Ovary (tissue), 9 donors: Measurements from ENCODE around the gene GNAL. TPM values are rescaled to one million over a fixed set of nuclear protein-coding genes. Genes with fewer than 3 reads are reported as not detected.

Experiments
- DNase-seq, 5 donors: peaks; one replicate each; pipeline ENCODE4 v3.0.0-alpha.2; 2019 to 2020
- H3K27ac ChIP-seq, 2 donors: fragments of 200-600 bp; one replicate each; pipeline versions ENCODE4 v1.5.1 to v1.8.0; 2019 to 2022
- H3K27me3 ChIP-seq: fragments of 200-600 bp; one replicate; pipeline ENCODE4 v1.8.0; 2022
- H3K36me3 ChIP-seq: fragments of 200-600 bp; sonication (generic); one replicate; pipeline ENCODE4 v1.5.1; 2019
- H3K4me1 ChIP-seq: one replicate; pipeline ENCODE4 v1.8.1; 2013; ENCODE audit warnings: mild to moderate bottlenecking, moderate library complexity; ENCODE audit not compliant: insufficient read depth
- H3K4me3 ChIP-seq: fragments of 200-600 bp; sonication (generic); one replicate; pipeline ENCODE4 v1.5.1; 2017
- H3K9me3 ChIP-seq, 2 donors: fragments of 200-600 bp in 1 of 2; sonication (generic) in 1 of 2; one replicate each; pipeline versions ENCODE4 v1.5.1 to v1.8.1; 2013 to 2019; ENCODE audit warnings: mild to moderate bottlenecking in 1 of 2, moderate library complexity in 1 of 2
- CTCF ChIP-seq, 3 donors: fragments of 450-650 bp in 2 of 3; fragments of 200-600 bp in 1 of 3; IDR thresholded peaks; one replicate each; pipeline versions ENCODE4 v1.5.1 to v1.8.0; 2016 to 2022; ENCODE audit warnings: antibody characterized with exemption in 3 of 3, mild to moderate bottlenecking in 1 of 3
- EP300 ChIP-seq: sonication (generic); formaldehyde crosslinking; IDR thresholded peaks from one replicate; pipeline ENCODE4 v1.6.1; 2017; ENCODE audit warnings: antibody characterized with exemption
- POLR2A ChIP-seq: fragments of 450-650 bp; IDR thresholded peaks from one replicate; pipeline ENCODE4 v1.6.1; 2017; ENCODE audit warnings: antibody characterized with exemption, mild to moderate bottlenecking, moderate library complexity
- WGBS, 3 donors: extraction: QIAGEN DNeasy Blood & Tissue Kit in 1 of 3; methylation state at CpG; one replicate each; pipeline versions ENCODE4 v1.1.5 to v1.1.7; 2013 to 2017; 5-methylcytosine and 5-hydroxymethylcytosine counted together
- intact Hi-C, 4 donors: fragments of 100-400 bp; cut with DNase I; formaldehyde crosslinking; loops; one replicate each; pipeline versions ENCODE4 v1.11.0 to v1.15.1; 2022 to 2023
- polyA plus RNA-seq, 2 donors: library from polyadenylated mRNA; stranded (reverse); fragments of 200-250 nt in 1 of 2; fragments of 350-450 nt in 1 of 2; fragmentation: Illumina TruSeq in 1 of 2; extraction: RNeasy Lipid Tissue Mini Kit (QIAGEN cat#74804) in 1 of 2; gene quantifications; one replicate each; pipeline ENCODE4 v1.2.3, GENCODE V29; 2013 to 2014
- total RNA-seq, 7 donors: library from RNA; depleted of rRNA in 2 of 7; stranded (reverse); fragments of >200 nt in 2 of 7; fragmentation: NEBNext Ultra II Directional in 3 of 7; extraction: Animal tissue kit (Norgen Biotek cat#: 25700) in 3 of 7; gene quantifications; one replicate each; pipeline versions ENCODE4 v1.1.0 to v1.2.4, GENCODE V29; 2016 to 2023
- donor health status: DM: no; HTN: no; CAD: no; lungs with moderate emphysema.
- donor health status: DM: no; HTN: no; CAD: no.
- donor health status: Bipolar disorder and iron deficiency.
- donor health status: DM: yes; HTN: yes; CAD: no.
- donor health status: DM: no; HTN: no; CAD: no.
- donor health status: DM: yes; HTN: yes; CAD: no.

GNAL gene
- total and polyA plus RNA-seq, 9 donors: 1.6 to 15.4 (median 3.4) TPM

GRCh38 chr18:11733031-11733430, 44.0 kb downstream of the GNAL start:
- intact Hi-C loops: loop anchor here in 3 of 4 donors (5.0 to 10.0 kb wide), 3 partner anchors 304 to 312 kb away; no protein-coding TSS in a partner anchor
- DNase-seq: peak; percentile 48 to 82 (median 72)

GRCh38 chr18:11736656-11737055, 47.6 kb downstream of the GNAL start:
- H3K9me3 ChIP-seq: no peaks in the 10 kb centered on the region
- intact Hi-C loops: loop anchor here in 1 of 4 donors (10.0 kb wide), 1 partner anchor 308 kb away; no protein-coding TSS in a partner anchor
- WGBS, 3 donors: 27 to 40% (median 38%) methylated on average over 1 of the region's 1 CpG
- TF ChIP-seq CTCF (IDR thresholded peaks at IDR 0.05): no peak
- no peak for TF ChIP-seq POLR2A
- no peak for TF ChIP-seq EP300
- H3K36me3 ChIP-seq: no peaks in the 10 kb centered on the region
- no peaks in the 10 kb centered on the region for H3K4me1 ChIP-seq
- H3K27ac ChIP-seq: no peak overlapping the region
- H3K4me3 ChIP-seq: no peak overlapping the region
- H3K27me3 ChIP-seq: no peaks in the 10 kb centered on the region
- DNase-seq: no peak

More at GRCh38 chr18:11733031-11733430, 44.0 kb downstream of the GNAL start:
- Histone ChIP-seq H3K4me1 (no peaks in the 10 kb centered on the region), H3K27ac (no peak overlapping the region), H3K36me3 (no peaks in the 10 kb centered on the region), H3K9me3 (no peaks in the 10 kb centered on the region), H3K27me3 (no peaks in the 10 kb centered on the region), H3K4me3 (no peak overlapping the region)
- TF ChIP-seq EP300 (no peak), POLR2A (no peak), CTCF (IDR thresholded peaks at IDR 0.05) (peak; percentile 43 to 66 (median 56))
- 6 to 9% (median 7%) methylated on average over 17 of the region's 17 CpGs for WGBS, 3 donors

GRCh38 chr18:11739893-11740292, 50.8 kb downstream of the GNAL start:
- Histone ChIP-seq H3K36me3 (no peaks in the 10 kb centered on the region), H3K4me1 (no peaks in the 10 kb centered on the region), H3K9me3 (no peaks in the 10 kb centered on the region), H3K4me3 (no peak overlapping the region), H3K27me3 (no peaks in the 10 kb centered on the region), H3K27ac (no peak overlapping the region)
- TF ChIP-seq CTCF (IDR thresholded peaks at IDR 0.05) (no peak), EP300 (no peak), POLR2A (no peak)
- WGBS, 3 donors: 68 to 70% (median 69%) methylated on average over 7 of the region's 7 CpGs
- intact Hi-C loops: loop anchor here in 1 of 4 donors (10.0 kb wide), 1 partner anchor 305 kb away; no protein-coding TSS in a partner anchor
- DNase-seq: no peak

GRCh38 chr18:11740461-11740860, 51.4 kb downstream of the GNAL start:
- no peaks in the 10 kb centered on the region for H3K36me3 ChIP-seq
- no peak overlapping the region for H3K27ac ChIP-seq
- intact Hi-C loops: no loop called here
- TF ChIP-seq CTCF (IDR thresholded peaks at IDR 0.05) (no peak), EP300 (no peak), POLR2A (no peak)
- H3K4me3 ChIP-seq: no peak overlapping the region
- no peak for DNase-seq
- H3K4me1 ChIP-seq: no peaks in the 10 kb centered on the region
- H3K27me3 ChIP-seq: no peaks in the 10 kb centered on the region
- H3K9me3 ChIP-seq: no peaks in the 10 kb centered on the region
- WGBS, 3 donors: 85 to 89% (median 87%) methylated on average over 2 of the region's 2 CpGs
